GM23338 (cell line): ENCODE results near the gene KCNJ3.

Experiments used
- CREB1 ChIP-seq: fragments of 250-450 bp; sonication (Bioruptor Pico); IDR thresholded peaks from 2 replicates; pipeline ENCODE4 v1.5.0; 2020; ENCODE audit warnings: low read depth, mild to moderate bottlenecking, moderate library complexity
- EZH2 ChIP-seq: fragments of 200-600 bp; sonication (generic); IDR thresholded peaks from one replicate; pipeline ENCODE4 v1.8.0; 2017; ENCODE audit warnings: antibody characterized with exemption, mild to moderate bottlenecking, low read depth; ENCODE audit not compliant: unreplicated experiment
- EZH2phosphoT487 ChIP-seq: fragments of 200-600 bp; sonication (generic); IDR thresholded peaks from one replicate; pipeline ENCODE4 v1.8.1; 2018; ENCODE audit warnings: antibody characterized with exemption; ENCODE audit not compliant: unreplicated experiment
- POLR2AphosphoS5 ChIP-seq: IDR thresholded peaks from 2 replicates; pipeline ENCODE4 v1.6.1; 2016; ENCODE audit warnings: antibody characterized with exemption, low read depth
- TF ChIP-seq, protein P1 (sequence below), 2 experiments: fragments of 200-600 bp in 1 of 2; sonication (generic) in 1 of 2; conservative IDR thresholded peaks; 2 replicates each; pipeline versions ENCODE4 v1.5.1 to v1.6.1; 2016 to 2017; ENCODE audit warnings: antibody characterized with exemption in 2 of 2, low read depth in 2 of 2, mild to moderate bottlenecking in 2 of 2, moderate library complexity in 1 of 2

DNA sequence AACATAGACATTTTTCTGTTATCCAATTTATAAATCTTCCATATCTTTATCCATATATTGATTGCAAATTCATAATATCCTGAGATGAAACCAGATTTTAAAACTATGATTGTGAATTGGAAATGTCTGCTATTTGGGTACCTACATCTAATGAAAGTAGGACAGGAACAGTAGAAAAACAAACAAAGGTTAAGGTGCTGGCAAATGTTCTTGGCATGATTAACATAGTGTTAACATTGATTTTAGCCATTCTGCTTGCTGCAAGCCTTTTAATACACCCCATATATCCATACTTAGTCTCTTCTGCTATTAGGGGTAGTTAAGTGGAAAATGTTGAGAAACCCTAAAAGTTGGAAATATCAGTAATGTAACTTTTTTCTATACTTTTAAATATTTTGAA is 152.0 kb downstream of the KCNJ3 start:
- TF ChIP-seq, protein P1, sequence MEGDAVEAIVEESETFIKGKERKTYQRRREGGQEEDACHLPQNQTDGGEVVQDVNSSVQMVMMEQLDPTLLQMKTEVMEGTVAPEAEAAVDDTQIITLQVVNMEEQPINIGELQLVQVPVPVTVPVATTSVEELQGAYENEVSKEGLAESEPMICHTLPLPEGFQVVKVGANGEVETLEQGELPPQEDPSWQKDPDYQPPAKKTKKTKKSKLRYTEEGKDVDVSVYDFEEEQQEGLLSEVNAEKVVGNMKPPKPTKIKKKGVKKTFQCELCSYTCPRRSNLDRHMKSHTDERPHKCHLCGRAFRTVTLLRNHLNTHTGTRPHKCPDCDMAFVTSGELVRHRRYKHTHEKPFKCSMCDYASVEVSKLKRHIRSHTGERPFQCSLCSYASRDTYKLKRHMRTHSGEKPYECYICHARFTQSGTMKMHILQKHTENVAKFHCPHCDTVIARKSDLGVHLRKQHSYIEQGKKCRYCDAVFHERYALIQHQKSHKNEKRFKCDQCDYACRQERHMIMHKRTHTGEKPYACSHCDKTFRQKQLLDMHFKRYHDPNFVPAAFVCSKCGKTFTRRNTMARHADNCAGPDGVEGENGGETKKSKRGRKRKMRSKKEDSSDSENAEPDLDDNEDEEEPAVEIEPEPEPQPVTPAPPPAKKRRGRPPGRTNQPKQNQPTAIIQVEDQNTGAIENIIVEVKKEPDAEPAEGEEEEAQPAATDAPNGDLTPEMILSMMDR (conservative IDR thresholded peaks at IDR 0.05; ENCODE audit: low read depth in 2 of 2) = no peak
- TF ChIP-seq POLR2AphosphoS5 = no peak
- no peak for TF ChIP-seq EZH2
- no peak for TF ChIP-seq CREB1 (CRISPR knock-in tag)
- no peak for TF ChIP-seq EZH2phosphoT487
